GM19455 (cell line): Measurements from ENCODE around the gene ARFGAP1.

Source experiments
- ATAC-seq: cut with Tn5 transposase; IDR thresholded peaks from one replicate; pipeline ENCODE4 v1.9.1; 2021; ENCODE audit not compliant: unreplicated experiment

ARFGAP1 gene

GRCh38 chr20:63306673-63307537 is 34.3 kb downstream of the ARFGAP1 start:
- ATAC-seq = no peak

GRCh38 chr20:63307538-63308217 is 35.1 kb downstream of the ARFGAP1 start:
- no peak for ATAC-seq

- no peak for ATAC-seq
These were observed 35.8 kb downstream of the ARFGAP1 start for GRCh38 chr20:63308218-63308911.

- no peak for ATAC-seq
These were observed 36.9 kb downstream of the ARFGAP1 start for GRCh38 chr20:63309261-63310071.

GRCh38 chr20:63310265-63310991 is 37.8 kb downstream of the ARFGAP1 start:
- no peak for ATAC-seq

GRCh38 chr20:63311186-63311832 is 38.7 kb downstream of the ARFGAP1 start:
- ATAC-seq = no peak

GRCh38 chr20:63311833-63312243 is 39.2 kb downstream of the ARFGAP1 start:
- ATAC-seq = no peak

- ATAC-seq = no peak
These were observed 39.7 kb downstream of the ARFGAP1 start for GRCh38 chr20:63312273-63312672.

- no peak for ATAC-seq
These were observed 40.2 kb downstream of the ARFGAP1 start for GRCh38 chr20:63312690-63313348.

GRCh38 chr20:63313349-63314014 is 40.9 kb downstream of the ARFGAP1 start:
- ATAC-seq = no peak

GRCh38 chr20:63314015-63314471 is 41.4 kb downstream of the ARFGAP1 start:
- ATAC-seq = no peak

GRCh38 chr20:63314566-63315239 is 42.1 kb downstream of the ARFGAP1 start:
- ATAC-seq = no peak

- ATAC-seq = no peak
These were observed 42.7 kb downstream of the ARFGAP1 start for GRCh38 chr20:63315240-63315689.

- ATAC-seq = no peak
These were observed 43.3 kb downstream of the ARFGAP1 start for GRCh38 chr20:63315731-63316491.

- no peak for ATAC-seq
These were observed 43.9 kb downstream of the ARFGAP1 start for GRCh38 chr20:63316502-63316921.

GRCh38 chr20:63317061-63317460 is 44.4 kb downstream of the ARFGAP1 start:
- no peak for ATAC-seq
